GM12878 (cell line): ENCODE results near the gene OVCA2. TPM values are rescaled to one million over a fixed set of nuclear protein-coding genes. Genes with fewer than 3 reads are reported as not detected.

Experiments
- ATF2 ChIP-seq: IDR thresholded peaks from 2 replicates; pipeline ENCODE4 v1.6.1; 2012; ENCODE audit warnings: low read length, inconsistent platforms
- BCL3 ChIP-seq: IDR thresholded peaks from 2 replicates; pipeline ENCODE4 v1.6.1; 2011; ENCODE audit warnings: borderline replicate concordance, low read depth, mild to moderate bottlenecking, moderate library complexity, low read length; ENCODE audit not compliant: insufficient read depth, poor library complexity, severe bottlenecking
- BHLHE40 ChIP-seq, 2 experiments: fragments of 450-650 bp in 1 of 2; IDR thresholded peaks; 2 replicates each; pipeline ENCODE4 v1.6.1; 2011 to 2017; ENCODE audit warnings: low read depth in 2 of 2, borderline replicate concordance in 1 of 2, improper control_type of control experiment in 1 of 2, low read length in 1 of 2, mild to moderate bottlenecking in 1 of 2
- CUX1 ChIP-seq: IDR thresholded peaks from 2 replicates; pipeline ENCODE4 v1.6.1; 2012; ENCODE audit warnings: improper control_type of control experiment, low read depth, low read length; ENCODE audit not compliant: insufficient replicate concordance
- ESRRA ChIP-seq: IDR thresholded peaks from 2 replicates; pipeline ENCODE4 v1.6.1; 2012; ENCODE audit warnings: mild to moderate bottlenecking, low read length, improper control_type of control experiment
- FOS ChIP-seq: IDR thresholded peaks from 3 replicates; pipeline ENCODE4 v1.6.1; 2011; ENCODE audit warnings: borderline replicate concordance; ENCODE audit not compliant: insufficient read length; ENCODE audit errors: extremely low read depth
- HDAC6 ChIP-seq: fragments of 200-600 bp; sonication (generic); IDR thresholded peaks from one replicate; pipeline ENCODE4 v1.8.0; 2017; ENCODE audit warnings: antibody characterized with exemption; ENCODE audit not compliant: unreplicated experiment
- IKZF1 ChIP-seq: fragments of 450-650 bp; conservative IDR thresholded peaks from 2 replicates; pipeline ENCODE4 v1.6.1; 2017; ENCODE audit warnings: antibody characterized with exemption, mild to moderate bottlenecking
- KAT2A ChIP-seq: conservative IDR thresholded peaks from 2 replicates; pipeline ENCODE4 v1.6.1; 2011; ENCODE audit warnings: low read depth, low read length; ENCODE audit not compliant: control insufficient read depth
- LARP7 ChIP-seq: fragments of 450-650 bp; IDR thresholded peaks from 2 replicates; pipeline ENCODE4 v1.6.1; 2017; ENCODE audit warnings: mild to moderate bottlenecking
- NFYB ChIP-seq: IDR thresholded peaks from 2 replicates; pipeline ENCODE4 v1.6.1; 2011; ENCODE audit warnings: low read depth, mild to moderate bottlenecking, low read length, improper control_type of control experiment, moderate library complexity; ENCODE audit not compliant: insufficient read depth
- NR2F1 ChIP-seq: fragments of 450-650 bp; conservative IDR thresholded peaks from 2 replicates; pipeline ENCODE4 v1.6.1; 2017; ENCODE audit warnings: mild to moderate bottlenecking
- POLR2AphosphoS5 ChIP-seq: IDR thresholded peaks from 2 replicates; pipeline ENCODE4 v1.6.1; 2011; ENCODE audit warnings: mild to moderate bottlenecking, low read length, inconsistent platforms
- RELA ChIP-seq: fragments of 450-650 bp; IDR thresholded peaks from 2 replicates; pipeline ENCODE4 v1.8.0; 2014; ENCODE audit warnings: borderline replicate concordance; ENCODE audit not compliant: partially characterized antibody
- SMAD1 ChIP-seq: fragments of 450-650 bp; IDR thresholded peaks from 2 replicates; pipeline ENCODE4 v1.6.1; 2018; ENCODE audit warnings: mild to moderate bottlenecking, low read depth; ENCODE audit not compliant: partially characterized antibody
- STAT3 ChIP-seq: IDR thresholded peaks from 2 replicates; pipeline ENCODE4 v1.6.1; 2011; ENCODE audit warnings: low read depth, low read length, improper control_type of control experiment
- YY1 ChIP-seq: IDR thresholded peaks from 2 replicates; pipeline ENCODE4 v1.6.1; 2011; ENCODE audit warnings: low read depth, mild to moderate bottlenecking, low read length
- ZNF622 ChIP-seq: fragments of 450-650 bp; IDR thresholded peaks from 2 replicates; pipeline ENCODE4 v1.6.1; 2017; ENCODE audit warnings: mild to moderate bottlenecking, inconsistent platforms
- ZNF687 ChIP-seq: fragments of 450-650 bp; IDR thresholded peaks from 2 replicates; pipeline ENCODE4 v1.6.1; 2017; ENCODE audit warnings: mild to moderate bottlenecking, moderate library complexity
- polyA plus RNA-seq, 11 experiments: library from polyadenylated mRNA; depleted of rRNA in 4 of 11; unstranded in 6 of 11; stranded (reverse) in 5 of 11; fragments of >200 nt; fragmentation: Nextera tagmentation in 4 of 11; fragmentation: Illumina TruSeq in 1 of 11; extraction: Ambion mirVana in 4 of 11; extraction: Trizol in 1 of 11; gene quantifications; 1 replicate in 1 of 11; 2 replicates in 10 of 11; pipeline versions ENCODE4 v1.2.1 to v1.2.3, GENCODE V29; 2011 to 2016; ENCODE audit warnings: inconsistent platforms in 2 of 11, missing spikeins in 2 of 11, low read depth in 1 of 11
- total RNA-seq, 4 experiments: library from RNA; depleted of rRNA in 3 of 4; stranded (reverse); fragments of >200 nt in 3 of 4; fragmentation: Illumina TruSeq in 1 of 4; extraction: Trizol in 1 of 4; gene quantifications; 2 replicates each; pipeline versions ENCODE4 v1.2.1 to v1.2.3, GENCODE V29; 2013 to 2021

Gene OVCA2
- total and polyA plus RNA-seq, 10 of the 15 experiments (the other 5 are each of a cell fraction or from before 2014, with no cell fraction given) = 6.1 to 75.3 (median 40.7) TPM

GRCh38 chr17:2083613-2084035 lies 41.8 kb downstream of the OVCA2 start (continued):
- TF ChIP-seq CUX1 (peak; percentile 92), BCL3 (peak; percentile 97), KAT2A (no peak), BHLHE40 (IDR thresholded peaks at IDR 0.05; ENCODE audit: borderline replicate concordance in 1 of 2, low read depth in 2 of 2, low read length in 1 of 2) (peak in 1 of 2 experiments; percentile 53; a peak in 2 of 4 replicates), SMAD1 (peak; percentile 48), STAT3 (0 out of 2 replicates have a peak, but pooled peaks have one; percentile 21), IKZF1 (peak; percentile 85), NFYB (no peak), ZNF622 (no peak), ESRRA (no peak), ZNF687 (peak; percentile 98), ATF2 (no peak), HDAC6 (no peak), LARP7 (no peak), YY1 (0 out of 2 replicates have a peak, but pooled peaks have one; percentile 16), NR2F1 (peak; percentile 96), FOS (no peak), POLR2AphosphoS5 (peak; percentile 21; the same call in 1 of the 2 replicates), RELA (no peak)
